Measurements from ENCODE around the gene NCK2.

NCK2 gene

DNA sequence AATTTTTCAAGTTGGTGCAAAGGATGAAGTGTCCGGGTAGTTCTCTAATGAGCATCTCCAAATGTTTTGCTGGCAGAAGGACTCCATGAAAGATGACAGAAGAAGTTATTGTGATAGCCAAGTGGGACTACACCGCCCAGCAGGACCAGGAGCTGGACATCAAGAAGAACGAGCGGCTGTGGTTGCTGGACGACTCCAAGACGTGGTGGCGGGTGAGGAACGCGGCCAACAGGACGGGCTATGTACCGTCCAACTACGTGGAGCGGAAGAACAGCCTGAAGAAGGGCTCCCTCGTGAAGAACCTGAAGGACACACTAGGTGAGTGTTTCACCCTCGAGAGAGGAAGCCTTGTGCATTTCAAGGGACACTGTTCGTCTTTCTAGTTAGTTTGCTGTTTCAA lies 110.3 kb downstream of the NCK2 start:
- FAIRE-seq: no peak

DNA sequence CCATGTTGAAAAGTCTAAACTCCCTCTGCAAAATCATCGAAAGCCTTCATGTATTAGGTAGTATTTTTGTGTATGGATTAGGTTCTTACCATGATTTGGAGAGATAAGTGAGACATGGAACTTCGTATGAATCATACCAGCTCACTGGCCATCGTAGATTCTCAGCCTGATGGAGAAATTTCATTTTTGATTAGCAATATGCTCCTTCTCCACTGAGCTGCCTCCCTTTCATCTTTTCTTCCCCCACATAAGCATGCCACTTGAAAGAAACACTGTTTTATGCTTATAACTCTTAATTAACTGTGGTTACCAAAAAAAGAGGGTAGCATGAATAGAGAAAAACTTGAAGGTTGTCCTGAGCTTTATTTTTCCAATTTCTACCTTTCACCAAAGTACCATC lies 111.9 kb downstream of the NCK2 start:
- no peak for FAIRE-seq

DNA sequence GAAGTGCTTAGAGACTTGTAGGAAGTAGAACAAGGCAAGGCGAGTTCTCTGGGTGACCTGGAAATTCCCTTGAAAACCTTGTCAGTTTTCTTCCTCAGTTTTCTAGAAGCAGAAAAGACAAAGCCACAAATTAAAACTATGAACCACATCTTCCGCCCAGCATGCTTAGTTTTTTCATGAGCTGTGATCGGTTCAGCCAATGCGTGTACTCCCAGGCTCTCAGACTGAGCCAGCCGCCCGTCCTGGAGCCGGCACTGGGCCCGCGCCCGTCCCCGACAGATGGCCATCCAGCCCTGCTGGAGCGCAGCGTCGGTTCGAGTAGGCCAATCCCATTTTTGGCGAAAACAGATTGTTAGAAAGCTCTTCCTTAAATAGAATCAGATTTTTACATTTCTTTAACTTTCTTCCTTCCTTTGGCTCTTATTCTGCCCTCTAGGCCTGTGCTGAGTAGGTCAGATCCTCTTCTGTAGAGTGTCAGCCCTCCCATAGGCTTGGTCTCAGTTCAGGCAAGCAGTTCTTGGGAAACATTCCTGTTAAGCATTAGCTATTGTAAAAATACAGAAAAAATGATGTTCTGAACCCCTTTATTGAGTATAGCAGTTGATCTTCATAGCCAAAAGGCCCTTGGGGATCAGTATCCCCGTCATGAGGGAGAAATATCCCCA lies 112.5 kb downstream of the NCK2 start:
- FAIRE-seq: no peak

DNA sequence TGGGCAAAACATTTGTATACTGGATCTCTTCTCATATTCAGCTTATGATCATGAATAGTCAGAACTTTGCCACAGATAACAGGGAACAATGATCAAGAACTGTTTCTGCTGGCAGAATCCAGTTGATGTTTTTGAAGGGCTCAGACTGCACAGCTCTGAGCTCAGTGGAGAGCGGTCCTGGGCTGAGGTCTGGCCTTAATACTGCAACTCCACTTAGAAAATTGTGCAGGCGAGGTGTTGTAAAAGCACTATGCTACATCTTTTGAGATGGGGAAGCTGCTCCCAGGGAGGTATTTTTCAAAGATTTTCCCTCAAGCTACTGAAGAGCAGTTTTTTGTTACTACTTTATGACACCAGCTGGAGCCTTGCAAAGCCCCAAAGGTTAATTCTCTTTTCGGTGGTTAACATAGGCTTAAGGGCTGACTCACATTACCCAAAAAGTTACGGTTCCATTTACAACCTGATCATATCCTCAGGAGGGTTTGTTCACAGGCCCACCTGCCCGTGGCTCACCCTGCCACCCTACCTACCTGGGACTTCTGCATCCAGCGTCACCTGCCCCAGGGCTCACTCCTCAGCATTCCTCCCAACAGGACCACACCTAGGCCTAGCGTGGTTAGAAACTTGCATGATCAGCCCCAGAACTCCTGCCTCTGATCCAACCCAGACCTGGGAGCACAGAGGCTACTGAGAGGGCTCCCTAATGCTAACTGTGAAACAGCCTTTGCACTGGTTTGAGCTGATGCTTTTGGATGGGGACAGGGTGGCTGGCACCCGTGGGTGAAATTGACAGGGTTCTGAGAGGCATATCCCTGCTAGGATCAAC lies 114.4 kb downstream of the NCK2 start:
- FAIRE-seq: no peak

DNA sequence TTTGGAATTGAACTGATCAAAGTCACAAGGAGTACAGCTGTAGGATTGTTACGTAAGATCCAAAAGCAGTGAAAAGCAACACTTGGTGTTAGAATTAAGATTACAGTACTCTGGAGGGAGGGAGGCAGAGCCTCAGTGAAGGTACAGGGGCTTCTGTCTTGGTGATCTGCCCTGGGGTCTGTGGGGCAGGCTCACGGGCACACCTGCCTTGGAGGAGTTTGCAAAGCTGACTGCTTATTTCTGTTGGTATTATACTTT lies 114.9 kb downstream of the NCK2 start:
- no peak for FAIRE-seq

DNA sequence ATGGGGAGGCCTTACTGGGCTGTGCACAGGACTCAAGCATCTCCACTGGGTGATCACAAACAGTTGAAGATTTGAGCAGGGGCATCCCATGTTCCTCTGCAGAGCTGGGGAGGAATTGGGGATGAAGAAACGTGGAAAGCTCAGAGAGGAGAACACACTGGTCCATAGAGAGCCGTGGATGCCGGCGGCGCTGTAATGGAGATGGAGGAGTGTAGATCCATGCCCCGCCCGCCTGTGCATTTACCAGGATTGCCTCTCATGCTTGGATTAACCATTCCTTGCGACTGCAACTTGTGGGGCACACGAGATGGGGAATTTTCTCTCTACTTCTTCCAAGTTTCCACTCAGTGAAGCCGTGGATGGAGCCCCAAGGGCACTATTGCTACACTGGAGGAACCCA lies 115.9 kb downstream of the NCK2 start:
- FAIRE-seq: no peak

DNA sequence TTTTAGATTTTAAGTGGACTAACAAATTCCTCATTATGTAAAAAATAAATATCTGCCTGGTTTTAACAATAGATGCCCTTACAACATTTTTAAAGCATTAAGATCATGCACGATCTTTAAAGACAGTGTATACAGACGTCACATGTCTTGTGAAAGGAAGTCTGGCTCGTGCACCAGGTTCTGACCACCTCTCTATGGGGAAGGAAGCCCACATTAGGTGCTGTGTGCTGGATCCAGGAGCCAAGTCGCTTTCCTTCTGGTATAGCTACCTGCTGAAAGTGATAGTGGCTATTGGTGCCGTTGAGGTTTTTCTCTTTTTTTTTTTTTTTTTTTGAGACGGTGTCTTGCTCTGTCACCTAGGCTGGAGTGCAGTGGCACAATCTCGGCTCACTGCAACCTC lies 116.5 kb downstream of the NCK2 start:
- no peak for FAIRE-seq

DNA sequence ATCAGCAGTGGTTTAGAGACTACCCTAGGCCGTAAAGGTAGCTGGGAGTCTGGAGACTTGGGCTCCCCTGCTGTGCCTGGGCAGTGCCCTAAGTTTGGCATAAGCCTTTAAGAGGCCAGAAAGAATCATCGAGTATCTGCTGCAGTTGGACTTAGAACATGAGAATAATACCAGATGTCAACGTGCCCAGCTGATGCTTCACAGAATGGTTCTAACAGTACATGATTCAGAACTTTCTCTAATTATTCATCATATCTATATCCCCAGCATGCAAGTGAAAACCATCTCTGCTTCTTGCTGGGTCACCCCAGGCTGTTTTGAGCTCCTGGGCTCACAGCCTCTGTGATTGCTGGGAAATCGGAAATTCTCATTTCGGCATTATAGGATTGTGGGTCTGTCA lies 118.1 kb downstream of the NCK2 start:
- no peak for FAIRE-seq

DNA sequence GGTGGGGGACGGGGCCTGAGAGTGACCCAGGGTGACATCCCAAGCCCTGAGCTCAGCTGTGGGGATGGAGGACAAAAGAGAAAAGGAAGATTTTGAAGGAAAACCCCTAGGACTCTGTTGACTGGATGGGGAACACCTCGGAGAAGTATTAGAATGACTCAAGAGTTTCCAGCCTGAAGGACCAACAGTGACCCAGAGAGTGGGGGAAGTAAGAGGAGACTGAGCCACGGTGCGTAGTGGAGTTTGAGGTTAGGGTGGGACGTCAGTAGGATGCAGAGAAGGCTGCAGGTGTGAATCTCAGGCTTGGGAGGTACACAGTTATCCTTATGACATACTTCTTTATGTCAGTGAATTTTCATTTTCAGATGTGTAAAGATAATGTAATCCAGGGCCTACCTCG lies 119.5 kb downstream of the NCK2 start:
- FAIRE-seq: no peak

DNA sequence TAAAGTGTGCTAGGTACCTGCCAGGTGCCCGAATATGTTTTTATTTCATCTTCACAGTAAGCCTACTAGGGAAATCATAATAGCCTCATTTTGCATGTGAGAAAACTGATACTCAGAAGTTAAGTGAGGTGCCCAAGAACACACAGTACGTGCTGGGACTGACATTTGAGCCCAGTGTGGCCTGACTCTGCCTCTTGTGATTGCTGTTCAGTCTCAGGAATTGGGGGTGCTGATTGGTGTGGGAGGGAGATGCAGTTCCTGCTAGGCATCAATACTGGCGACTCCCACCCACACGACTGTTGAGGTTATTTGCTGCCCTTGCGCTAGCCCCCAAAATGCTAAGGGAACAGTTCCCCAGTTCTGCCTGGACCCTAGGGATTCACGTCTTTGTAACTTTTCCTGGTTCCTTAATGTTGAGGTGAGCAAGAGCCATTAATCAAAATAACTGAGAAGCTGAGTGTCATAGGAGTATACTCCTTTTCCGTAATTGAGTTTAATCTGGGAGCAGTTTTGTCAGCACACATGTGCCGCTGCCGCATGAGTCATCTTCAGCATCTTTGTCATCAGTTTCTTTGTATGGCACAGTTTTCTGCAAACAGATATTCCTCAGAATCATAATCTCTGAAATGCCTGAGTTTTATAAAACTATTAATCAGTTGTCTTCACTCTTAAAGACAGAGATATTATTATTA lies 120.7 kb downstream of the NCK2 start:
- no peak for FAIRE-seq

DNA sequence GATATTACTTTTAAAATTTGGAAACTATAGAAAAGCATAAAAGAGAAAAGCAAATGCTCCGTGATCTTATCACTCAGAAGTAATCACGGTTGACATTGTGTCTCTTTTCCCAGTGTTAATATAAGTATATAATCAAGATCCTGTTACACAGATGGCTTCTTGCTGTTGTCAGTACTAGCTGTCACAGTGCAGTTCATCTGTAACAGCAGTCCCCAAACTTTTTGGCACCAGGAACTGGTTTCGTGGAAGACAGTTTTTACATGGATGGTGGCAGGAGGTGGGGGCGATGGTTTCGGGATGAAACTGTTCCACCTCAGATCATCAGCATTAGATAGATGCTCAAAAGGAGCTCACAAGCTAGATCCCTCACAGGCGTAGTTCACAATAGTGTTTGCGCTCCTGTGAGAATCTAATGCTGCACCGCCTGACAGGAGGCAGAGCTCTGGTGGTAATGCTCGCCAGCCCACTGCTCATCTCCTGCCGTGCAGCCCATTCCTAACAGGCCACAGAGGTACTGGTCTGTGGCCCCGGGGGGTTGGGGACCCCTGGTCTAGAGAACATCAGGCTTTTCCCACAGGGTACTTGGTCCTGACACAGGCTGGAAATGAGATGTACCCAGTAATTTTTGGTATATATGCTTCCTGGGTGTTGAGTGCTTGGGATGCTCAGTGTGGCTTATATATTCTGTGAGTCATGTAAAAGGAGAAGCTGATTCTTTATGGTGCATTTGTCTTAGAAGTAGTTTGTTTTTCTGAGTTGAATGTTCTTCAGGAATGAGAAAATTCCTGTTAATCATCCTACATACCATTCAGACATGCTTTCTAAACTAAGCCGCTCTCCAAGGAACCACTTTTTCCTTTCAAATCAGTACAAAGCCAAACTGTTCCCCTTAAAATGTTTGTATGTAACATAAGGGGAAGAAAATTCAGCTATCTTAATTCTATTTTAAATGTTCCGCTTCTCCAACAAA lies 121.8 kb downstream of the NCK2 start:
- no peak for FAIRE-seq

DNA sequence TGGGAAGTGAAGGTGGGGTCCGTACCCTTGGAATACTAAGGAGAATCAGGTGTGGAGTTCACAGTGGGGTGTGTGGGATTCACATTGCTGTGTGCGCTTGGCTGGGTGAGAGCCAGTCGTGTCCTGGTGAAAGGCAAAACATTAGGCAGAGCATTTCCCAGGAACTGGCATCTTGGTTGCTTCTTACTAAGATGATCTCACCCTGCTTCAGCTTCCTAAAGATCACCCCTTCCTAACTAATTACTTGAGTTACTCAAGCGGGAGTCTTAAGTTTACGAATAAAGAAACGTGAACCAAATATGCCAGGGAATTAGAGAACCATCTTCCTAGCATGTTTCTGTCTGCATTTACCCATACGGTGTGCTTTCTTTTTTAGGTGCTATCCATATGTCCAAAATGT lies 122.9 kb downstream of the NCK2 start:
- no peak for FAIRE-seq

DNA sequence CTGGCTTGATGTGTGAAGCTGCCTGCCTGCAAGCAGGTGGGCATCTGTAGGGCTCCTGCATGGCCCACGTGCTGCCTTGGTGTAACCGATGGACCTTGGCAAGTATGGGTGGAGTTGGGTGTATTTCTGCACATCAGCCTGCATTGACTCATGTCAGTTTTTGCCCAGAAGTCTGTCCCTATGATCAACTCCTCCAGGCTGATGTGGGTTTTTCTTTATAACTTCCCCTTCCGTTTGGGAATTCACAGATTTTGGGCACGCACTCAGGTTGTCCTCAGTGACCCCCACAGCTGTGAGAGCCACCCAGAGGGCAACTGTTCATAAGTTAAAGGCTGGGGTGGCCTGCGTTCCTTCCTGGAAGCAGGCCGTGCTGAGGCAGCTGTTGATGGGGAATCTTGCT lies 123.3 kb downstream of the NCK2 start:
- FAIRE-seq: no peak

DNA sequence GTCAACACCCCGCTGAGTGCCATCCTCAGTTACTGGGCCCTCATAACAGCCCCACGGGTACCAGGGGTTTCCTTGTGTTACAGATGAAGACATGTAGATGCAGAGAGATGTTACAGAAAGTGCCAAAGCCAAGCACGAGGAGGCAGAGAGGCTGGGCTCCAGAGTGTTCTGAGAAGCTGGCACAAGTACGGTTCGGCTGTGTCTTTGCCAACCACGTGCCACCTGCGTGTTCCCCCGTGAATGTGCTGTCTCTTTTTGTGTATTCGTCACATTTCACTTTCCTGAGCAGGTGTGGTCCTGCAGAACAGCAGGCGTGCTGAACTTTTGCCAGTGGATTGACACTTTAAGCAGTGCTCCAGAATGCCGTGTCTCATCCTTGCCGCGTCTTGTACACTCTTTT lies 124.6 kb downstream of the NCK2 start:
- FAIRE-seq: no peak

DNA sequence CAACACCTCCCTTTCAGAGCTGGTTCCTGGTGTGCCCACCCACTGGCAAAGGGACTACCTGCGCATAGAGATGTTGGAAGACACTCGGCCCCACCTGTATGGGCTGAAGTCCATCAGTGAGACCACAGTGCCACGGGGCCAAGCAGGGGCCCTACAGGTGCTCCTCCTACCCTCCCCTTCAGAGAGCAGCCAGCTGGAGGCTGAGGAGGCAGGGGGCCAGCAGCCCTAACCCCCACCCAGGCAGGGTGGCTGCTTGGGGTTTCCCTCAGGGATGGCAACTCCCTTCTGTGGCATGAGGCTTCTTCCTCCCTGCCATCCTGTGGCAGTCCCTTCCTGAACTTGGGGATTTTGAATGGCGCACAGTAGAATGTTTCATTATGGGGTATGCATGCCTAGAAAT lies 125.3 kb downstream of the NCK2 start:
- FAIRE-seq: no peak

DNA sequence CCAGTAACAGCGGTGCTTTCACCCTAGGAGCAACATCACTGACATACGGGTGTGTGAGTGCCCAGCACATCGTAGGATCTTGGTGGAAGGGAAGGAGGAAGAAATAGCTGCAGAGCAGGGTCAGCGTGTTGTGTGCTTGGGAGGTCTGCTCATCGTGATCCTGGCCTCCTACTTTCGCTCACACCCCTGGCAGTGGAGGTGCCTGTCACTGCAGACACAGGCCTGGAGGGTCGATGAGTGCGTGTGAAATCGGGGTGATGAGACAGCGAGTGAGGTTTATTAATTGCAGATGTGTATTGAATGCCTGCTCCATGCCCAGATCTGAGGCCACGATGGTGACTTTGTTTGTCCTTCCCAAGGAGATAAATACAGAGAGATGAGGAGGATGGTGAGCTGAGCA lies 126.1 kb downstream of the NCK2 start:
- no peak for FAIRE-seq

DNA sequence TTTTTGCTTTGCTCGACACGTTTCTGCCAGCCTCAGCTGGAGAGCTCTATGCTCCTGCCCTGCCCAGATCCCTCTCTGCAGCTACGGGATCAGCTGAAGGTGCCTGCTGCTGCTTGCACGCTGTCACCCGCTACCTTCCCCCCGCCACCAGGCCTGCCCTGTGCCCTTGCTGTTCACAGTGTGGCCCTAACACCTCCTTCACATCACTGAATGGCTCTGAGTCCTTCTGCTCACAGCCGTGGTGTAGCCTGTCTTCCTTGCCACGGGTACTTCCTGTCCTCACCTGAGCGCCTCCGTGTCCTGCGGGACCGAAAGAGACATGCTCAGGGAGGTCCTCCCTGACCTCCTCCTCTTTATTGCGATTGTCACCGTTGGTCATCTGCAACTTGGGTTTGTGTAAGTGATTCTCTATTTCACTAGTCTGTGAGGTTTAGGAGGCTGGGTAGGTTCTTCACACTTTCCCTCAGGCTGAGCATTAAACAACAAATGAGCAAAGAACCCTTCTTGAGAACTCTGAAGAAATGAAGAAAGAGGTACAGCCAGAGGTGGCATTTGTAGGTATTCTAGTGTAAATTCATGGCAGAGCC lies 127.5 kb downstream of the NCK2 start:
- no peak for FAIRE-seq

DNA sequence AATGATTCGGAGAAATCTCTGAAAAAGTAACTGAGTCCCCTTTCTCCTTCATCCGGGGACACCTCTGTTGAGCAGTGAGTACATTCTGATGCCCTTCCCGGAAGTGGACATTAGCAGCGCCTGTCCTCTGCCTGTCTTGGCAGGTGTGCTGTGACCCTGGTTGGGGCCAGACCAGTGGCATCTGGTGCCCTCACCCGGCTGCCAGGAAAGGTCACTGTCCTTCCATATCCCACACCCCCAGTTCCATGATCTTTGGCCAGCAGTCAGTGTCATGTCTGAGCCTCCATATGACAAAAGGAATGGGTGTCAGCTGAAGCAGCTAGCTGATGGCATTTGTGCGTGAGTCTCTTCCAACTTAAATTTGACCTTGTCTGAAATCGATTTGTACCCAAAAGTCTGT lies 128.1 kb downstream of the NCK2 start:
- no peak for FAIRE-seq

DNA sequence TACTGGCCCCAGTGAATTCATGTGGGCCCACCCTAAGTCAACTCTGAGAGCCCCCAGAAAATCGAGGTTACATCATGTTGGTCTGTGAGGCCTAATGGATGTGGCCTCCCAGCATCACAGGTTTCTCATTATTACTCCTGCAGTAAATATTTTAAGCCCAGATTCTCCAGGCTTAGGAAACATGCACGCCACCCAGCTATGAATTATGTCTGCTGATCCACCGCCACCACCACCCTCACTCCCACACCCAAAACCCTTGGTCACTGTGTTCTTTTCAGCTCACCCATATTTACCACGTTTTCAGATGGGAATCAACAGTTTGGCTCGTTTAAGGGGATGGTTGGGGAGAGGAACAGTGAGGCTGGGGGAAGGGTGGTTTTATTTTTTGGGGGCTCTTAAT lies 128.6 kb downstream of the NCK2 start:
- FAIRE-seq: no peak

DNA sequence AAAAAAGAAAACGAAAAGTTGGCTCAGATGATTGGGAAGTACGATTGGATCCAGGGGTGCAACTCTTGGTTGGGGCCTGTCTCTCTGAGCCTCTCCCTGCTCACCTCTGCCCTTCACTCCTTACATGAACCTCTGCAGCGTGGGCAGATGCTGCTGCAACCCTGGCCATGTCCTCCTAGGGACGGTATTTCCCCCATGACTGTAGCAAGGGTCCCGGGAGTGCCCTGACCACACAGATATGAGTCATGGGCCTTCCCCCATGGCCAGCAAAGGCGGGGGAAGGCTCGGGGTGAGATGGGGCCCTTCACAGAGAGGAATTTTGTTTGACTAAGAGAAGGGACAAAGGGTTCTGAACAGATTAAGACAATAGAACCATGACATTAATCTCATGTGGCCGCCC lies 129.0 kb downstream of the NCK2 start:
- no peak for FAIRE-seq

DNA sequence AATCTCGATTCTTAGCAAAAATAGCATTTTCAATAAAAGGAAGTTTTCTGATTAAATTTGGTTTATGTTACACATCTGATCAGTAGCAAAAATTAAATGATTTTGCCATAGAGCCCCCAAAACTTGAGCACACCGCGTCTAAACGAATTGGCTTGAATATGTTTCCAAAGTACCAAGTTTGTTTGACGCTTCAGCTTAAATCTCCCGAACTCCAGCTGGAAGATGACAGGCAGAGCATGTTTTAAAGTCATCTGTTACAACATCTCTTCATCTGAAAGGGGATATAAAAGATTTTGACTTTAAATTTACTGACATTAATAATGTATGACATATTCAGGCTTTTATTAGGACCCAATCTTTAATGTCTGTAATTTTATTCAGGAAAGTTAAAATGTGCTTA lies 129.8 kb downstream of the NCK2 start:
- FAIRE-seq: no peak

DNA sequence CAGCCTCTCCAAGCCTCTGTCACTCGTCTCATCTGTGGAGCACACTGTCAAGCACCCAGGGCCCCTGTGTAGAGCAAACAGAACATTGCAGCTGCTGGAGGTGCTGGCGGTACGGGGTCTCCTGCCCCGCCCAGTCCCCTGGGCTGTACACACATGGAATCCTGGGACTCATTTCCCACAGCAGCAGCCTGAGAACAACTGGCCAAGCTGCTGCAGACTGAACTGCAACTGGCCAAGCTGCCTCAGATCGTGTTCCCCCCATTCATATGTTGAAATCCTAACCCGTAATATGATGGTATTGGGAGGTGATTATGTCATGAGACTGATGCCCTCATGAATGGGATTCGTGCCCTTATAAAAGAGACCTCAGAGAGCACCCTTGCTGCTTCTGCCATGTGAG lies 130.5 kb downstream of the NCK2 start:
- FAIRE-seq: no peak

DNA sequence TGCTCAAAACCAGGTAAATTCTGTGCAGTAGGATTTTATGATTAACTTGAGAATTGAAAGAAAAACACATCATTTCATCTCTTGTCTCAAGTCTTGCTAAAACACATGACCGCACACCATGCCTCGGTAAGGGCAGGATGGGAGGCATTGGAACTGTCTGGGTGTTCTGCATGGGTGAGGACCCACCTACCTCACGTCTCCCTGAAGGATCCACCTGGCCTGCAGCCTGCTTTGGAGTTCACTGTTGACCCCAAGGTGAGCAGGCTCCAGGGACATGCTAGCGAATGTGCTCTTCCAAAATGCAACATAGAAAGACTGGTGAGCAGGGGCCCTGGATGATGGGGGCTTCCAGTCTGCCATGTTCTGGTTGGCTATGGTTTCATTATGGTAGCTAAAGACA lies 131.5 kb downstream of the NCK2 start:
- no peak for FAIRE-seq
